Osteoblast (primary cell): ENCODE data around the gene CFAP157. TPM values are rescaled to one million over a fixed set of nuclear protein-coding genes. Genes with fewer than 3 reads are reported as not detected.

Experiments used
- DNase-seq: peaks from one replicate; pipeline ENCODE4 v3.0.0; 2011; ENCODE audit warnings: low spot score, mixed read lengths; ENCODE audit not compliant: insufficient read length; ENCODE audit errors: missing footprints
- H2AFZ ChIP-seq: 2 replicates; pipeline ENCODE4 v1.6.0; 2011; ENCODE audit warnings: mild to moderate bottlenecking, low read length
- H3K27ac ChIP-seq: 2 replicates; pipeline ENCODE4 v1.5.1; 2011; ENCODE audit warnings: mild to moderate bottlenecking, low read depth, low read length, moderate library complexity
- H3K27me3 ChIP-seq: 2 replicates; pipeline ENCODE4 v1.6.0; 2012; ENCODE audit warnings: mild to moderate bottlenecking, control low read depth, inconsistent platforms, low read length, moderate library complexity; ENCODE audit not compliant: insufficient read depth
- H3K36me3 ChIP-seq: 2 replicates; pipeline ENCODE4 v1.5.1; 2011; ENCODE audit warnings: mild to moderate bottlenecking, low read length, control low read depth, moderate library complexity; ENCODE audit not compliant: insufficient read depth
- H3K4me1 ChIP-seq: 2 replicates; pipeline ENCODE4 v1.5.1; 2011; ENCODE audit warnings: mild to moderate bottlenecking, low read length, control low read depth, moderate library complexity; ENCODE audit not compliant: insufficient read depth
- H3K4me2 ChIP-seq: 2 replicates; pipeline ENCODE4 v1.6.0; 2011; ENCODE audit warnings: mild to moderate bottlenecking, low read length; ENCODE audit not compliant: insufficient read depth
- H3K4me3 ChIP-seq: fragments of 200-600 bp; sonication (generic); 3 replicates; pipeline ENCODE4 v1.5.1; 2012; ENCODE audit warnings: mild to moderate bottlenecking, low read length, inconsistent platforms; ENCODE audit not compliant: insufficient read depth
- H3K79me2 ChIP-seq: 2 replicates; pipeline ENCODE4 v1.6.0; 2012; ENCODE audit warnings: mild to moderate bottlenecking, low read length, control low read depth, inconsistent platforms; ENCODE audit not compliant: insufficient read depth
- H3K9me3 ChIP-seq: 2 replicates; pipeline ENCODE4 v1.5.1; 2011; ENCODE audit warnings: low read depth, low read length, control low read depth
- H4K20me1 ChIP-seq: 2 replicates; pipeline ENCODE4 v1.6.0; 2012; ENCODE audit warnings: mild to moderate bottlenecking, low read length, control low read depth; ENCODE audit not compliant: insufficient read depth
- total RNA-seq: library from RNA; depleted of rRNA; stranded (reverse); fragments of >200 nt; gene quantifications from 2 replicates; pipeline ENCODE4 v1.2.3, GENCODE V29; 2012
- TF ChIP-seq, protein P1 (sequence below): IDR thresholded peaks from 2 replicates; pipeline ENCODE4 v1.5.1; 2011; ENCODE audit warnings: mild to moderate bottlenecking, low read depth, low read length, moderate library complexity; ENCODE audit errors: extremely low read depth

CFAP157 gene
- total RNA-seq, 1 donor: not detected

DNA sequence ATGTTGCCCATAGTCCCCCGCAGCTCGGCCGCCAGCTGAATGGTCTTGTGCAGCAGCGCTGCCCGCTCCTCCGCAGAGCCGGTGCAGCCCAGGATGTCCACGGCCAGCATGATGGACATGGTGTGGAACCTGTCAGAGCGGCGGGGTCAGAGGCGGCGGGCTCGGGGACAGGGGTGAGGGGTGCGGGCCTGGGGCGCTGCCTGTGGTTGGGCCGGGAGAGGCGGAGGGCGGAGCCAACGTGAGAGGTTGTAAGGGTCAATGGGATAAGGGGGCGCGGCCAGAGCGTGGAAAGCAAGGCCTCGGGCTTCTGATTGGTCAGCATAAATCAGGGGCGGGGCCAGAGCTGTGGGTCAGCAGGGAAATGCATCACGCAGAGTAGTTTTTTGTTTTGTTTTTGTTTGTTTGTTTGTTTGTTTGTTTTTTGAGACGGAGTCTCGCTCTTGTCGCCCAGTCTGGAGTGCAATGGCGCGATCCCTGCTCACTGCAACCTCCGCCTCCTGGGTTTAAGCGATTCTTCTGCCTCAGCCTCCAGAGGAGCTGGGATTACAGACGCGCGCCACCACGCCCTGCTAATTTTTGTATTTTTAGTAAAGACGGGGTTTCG, 35.1 kb downstream of the CFAP157 start:
- Histone ChIP-seq H3K9me3 (no peaks in the 10 kb centered on the region), H3K4me3 (no peak overlapping the region), H3K4me2 (peak overlapping the region; percentile 36), H3K27me3 (no peaks in the 10 kb centered on the region), H3K79me2 (no peaks in the 10 kb centered on the region), H3K27ac (no peak overlapping the region), H3K4me1 (peaks cover 8% of the 10 kb centered on the region), H3K36me3 (no peaks in the 10 kb centered on the region), H4K20me1 (no peaks in the 10 kb centered on the region), H2AFZ (no peak overlapping the region)
- TF ChIP-seq, protein P1, sequence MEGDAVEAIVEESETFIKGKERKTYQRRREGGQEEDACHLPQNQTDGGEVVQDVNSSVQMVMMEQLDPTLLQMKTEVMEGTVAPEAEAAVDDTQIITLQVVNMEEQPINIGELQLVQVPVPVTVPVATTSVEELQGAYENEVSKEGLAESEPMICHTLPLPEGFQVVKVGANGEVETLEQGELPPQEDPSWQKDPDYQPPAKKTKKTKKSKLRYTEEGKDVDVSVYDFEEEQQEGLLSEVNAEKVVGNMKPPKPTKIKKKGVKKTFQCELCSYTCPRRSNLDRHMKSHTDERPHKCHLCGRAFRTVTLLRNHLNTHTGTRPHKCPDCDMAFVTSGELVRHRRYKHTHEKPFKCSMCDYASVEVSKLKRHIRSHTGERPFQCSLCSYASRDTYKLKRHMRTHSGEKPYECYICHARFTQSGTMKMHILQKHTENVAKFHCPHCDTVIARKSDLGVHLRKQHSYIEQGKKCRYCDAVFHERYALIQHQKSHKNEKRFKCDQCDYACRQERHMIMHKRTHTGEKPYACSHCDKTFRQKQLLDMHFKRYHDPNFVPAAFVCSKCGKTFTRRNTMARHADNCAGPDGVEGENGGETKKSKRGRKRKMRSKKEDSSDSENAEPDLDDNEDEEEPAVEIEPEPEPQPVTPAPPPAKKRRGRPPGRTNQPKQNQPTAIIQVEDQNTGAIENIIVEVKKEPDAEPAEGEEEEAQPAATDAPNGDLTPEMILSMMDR: no peak
- DNase-seq: no peak

DNA sequence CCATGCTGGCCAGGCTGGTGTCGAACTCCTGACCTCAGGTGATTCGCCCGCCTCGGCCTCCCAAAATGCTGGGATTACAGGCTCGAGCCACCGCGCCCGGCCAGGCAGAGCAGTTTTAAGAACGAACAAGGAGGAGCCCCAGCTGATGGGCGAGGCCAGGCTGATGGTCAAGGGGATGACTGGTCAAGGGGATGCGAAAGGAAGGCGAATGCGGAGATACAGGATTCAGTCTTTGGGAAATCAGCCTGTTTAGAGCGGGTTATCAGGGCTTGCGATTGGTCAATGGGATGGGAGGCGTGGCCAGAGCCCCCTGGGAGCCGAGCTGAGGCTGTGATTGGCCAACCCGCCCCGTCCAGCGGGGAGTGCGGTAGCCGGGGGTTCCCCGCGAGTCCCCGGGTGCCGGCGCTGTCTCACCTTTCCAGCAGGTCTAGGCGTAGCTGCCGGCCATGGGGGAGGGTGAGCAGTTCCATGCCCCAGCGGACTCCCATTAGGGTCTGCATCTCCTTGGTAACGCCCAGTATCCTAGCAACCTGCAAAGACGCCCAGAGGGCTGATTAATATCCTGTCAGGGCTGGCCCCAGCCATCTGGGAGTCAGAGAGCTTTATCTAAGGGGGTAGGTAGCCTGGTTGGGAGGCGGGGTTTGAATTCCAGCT, 35.8 kb downstream of the CFAP157 start:
- H4K20me1 ChIP-seq: no peaks in the 10 kb centered on the region
- H3K79me2 ChIP-seq: no peaks in the 10 kb centered on the region
- no peak overlapping the region for H3K27ac ChIP-seq
- no peak overlapping the region for H2AFZ ChIP-seq
- peaks cover 8% of the 10 kb centered on the region for H3K4me1 ChIP-seq
- peak overlapping the region; percentile 22 for H3K4me3 ChIP-seq
- DNase-seq: peak; percentile 93
- H3K36me3 ChIP-seq: no peaks in the 10 kb centered on the region
- H3K9me3 ChIP-seq: no peaks in the 10 kb centered on the region
- TF ChIP-seq, protein P1: no peak
- peak overlapping the region; percentile 36 for H3K4me2 ChIP-seq
- no peaks in the 10 kb centered on the region for H3K27me3 ChIP-seq

DNA sequence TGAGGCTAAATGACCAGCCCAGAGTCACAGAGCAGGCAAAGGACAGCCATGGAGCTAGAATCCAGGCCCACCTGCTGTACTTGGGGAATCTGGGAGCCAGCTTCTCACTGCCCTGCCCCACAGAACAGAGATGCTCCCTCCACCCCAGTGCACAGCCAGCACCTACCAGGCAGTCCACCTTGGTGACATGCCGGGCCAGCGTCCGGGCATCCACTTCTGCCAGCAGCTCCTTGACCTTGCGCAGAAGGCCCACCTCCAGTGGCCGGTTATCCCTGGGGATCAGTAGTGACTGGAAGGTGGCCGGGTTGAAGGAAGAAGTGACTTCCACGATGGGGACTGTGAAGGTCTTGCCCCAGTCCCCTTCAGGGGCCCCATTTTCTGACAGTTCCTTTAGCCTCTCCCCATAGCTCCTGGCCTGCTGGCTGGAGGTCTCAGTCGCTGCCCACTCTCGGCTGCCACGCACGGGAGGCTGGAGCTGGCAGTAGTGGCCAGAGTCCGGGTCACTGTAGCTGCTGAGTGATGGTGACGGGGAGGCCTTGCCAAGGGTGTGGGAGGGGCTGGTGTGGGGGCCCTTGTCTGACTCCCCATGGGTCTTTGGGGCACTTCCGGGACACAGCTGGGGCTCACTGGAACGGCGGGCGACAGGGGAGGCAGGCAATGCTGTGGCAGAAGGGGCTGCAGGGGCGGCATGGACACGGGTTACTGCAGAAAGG, 37.8 kb downstream of the CFAP157 start:
- no peaks in the 10 kb centered on the region for H3K36me3 ChIP-seq
- no peak overlapping the region for H3K27ac ChIP-seq
- no peak overlapping the region for H3K4me2 ChIP-seq
- H3K9me3 ChIP-seq: no peaks in the 10 kb centered on the region
- no peaks in the 10 kb centered on the region for H4K20me1 ChIP-seq
- TF ChIP-seq, protein P1: no peak
- no peaks in the 10 kb centered on the region for H3K79me2 ChIP-seq
- no peak for DNase-seq
- H2AFZ ChIP-seq: no peak overlapping the region
- H3K27me3 ChIP-seq: no peaks in the 10 kb centered on the region
- peaks cover 8% of the 10 kb centered on the region for H3K4me1 ChIP-seq
- H3K4me3 ChIP-seq: no peak overlapping the region

DNA sequence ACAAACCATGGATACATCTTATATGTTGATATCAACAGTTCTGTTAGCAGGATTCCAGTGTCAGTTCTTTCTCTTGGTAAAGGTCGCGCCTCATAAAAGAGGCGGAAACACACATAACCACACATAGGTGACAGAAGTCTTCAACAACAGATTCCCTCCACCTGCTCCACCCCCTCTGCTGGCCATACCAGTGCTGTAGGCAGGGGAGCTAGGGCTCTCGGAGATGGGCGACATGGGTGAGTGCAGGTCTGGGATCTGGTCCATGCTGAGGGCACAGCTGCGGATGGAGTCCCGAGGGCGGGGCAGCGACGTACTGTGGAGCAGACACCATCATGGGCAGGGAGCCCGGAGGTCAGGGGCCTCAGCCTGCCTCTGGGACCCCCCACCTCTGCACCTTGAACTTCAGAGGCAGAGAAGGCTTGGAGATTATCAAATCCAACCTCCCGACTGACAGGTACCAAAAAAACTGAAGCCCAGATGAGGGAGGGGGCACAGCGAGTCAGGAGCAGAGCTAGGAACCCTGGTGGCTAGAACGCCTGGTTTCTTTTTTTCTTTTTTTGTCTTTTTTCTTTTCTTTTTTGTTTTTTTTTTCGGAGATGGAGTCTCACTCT, 40.3 kb downstream of the CFAP157 start:
- no peak overlapping the region for H3K4me2 ChIP-seq
- no peak for DNase-seq
- no peaks in the 10 kb centered on the region for H3K27me3 ChIP-seq
- TF ChIP-seq, protein P1: no peak
- H3K27ac ChIP-seq: no peak overlapping the region
- H3K4me3 ChIP-seq: no peak overlapping the region
- no peaks in the 10 kb centered on the region for H3K9me3 ChIP-seq
- no peak overlapping the region for H2AFZ ChIP-seq
- no peaks in the 10 kb centered on the region for H3K79me2 ChIP-seq
- H3K4me1 ChIP-seq: no peaks in the 10 kb centered on the region
- H4K20me1 ChIP-seq: no peaks in the 10 kb centered on the region
- H3K36me3 ChIP-seq: no peaks in the 10 kb centered on the region
